Fibroblast of upper back skin (primary cell): ENCODE data around the gene SEC61B.
A peak's percentile ranks its signal among the peaks of the same experiment; 100 is the strongest.
"Not testable (repeated sequence)": the region's sequence is repeated elsewhere in the genome, so short reads cannot be mapped to it uniquely, and the experiment has no call there.

Source experiments
- DNase-seq: peaks from one replicate; pipeline ENCODE4 v3.0.0-alpha.2; 2013

The SEC61B gene

DNA sequence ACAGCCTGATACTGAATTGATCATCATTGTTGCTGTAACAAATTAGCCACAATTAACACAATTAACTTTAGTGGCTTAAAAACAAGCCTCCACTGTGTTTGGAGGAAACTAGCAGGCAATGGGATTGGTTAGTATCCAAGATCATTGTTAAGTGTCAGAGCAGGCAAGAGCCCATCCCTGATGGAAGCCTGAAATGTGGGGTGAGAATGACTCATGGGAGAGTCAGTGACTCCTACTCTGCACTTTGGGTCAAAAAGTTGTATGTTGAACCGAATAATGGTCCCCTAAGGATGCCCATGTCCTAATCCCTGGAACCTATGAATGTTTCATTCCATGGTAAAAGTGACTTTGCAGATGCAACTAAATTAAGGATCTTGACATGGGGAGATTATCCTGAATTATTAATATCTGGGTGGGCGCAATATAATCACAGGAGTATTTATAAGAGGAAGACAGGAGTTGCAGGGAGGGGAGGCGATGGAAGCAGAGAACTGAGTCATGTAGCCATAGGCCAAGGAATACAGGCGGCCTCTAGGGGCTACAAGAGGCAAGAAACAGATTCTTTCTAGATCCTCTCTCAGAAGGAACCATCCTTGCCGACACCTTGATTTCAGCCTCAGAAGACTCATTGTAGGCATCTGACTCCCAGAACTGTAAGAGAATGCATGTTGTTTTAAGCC lies 29.2 kb upstream of the SEC61B start:
- peak; percentile 21 for DNase-seq

DNA sequence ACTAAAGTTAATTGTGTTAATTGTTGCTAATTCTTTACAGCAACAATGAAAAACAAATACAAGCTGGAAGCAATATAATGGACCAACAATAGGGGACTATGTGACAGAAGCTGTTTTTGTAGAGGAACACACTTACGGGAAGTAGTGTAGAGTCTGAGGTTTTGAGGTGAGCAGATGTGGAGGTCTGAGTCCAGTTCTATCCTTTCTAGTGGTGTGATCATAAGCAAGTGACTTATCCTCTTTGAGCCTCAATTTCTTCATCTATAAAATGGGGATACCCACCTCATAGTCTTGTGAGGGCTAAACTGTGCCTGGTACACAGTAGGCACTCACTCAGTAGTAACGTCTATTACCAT lies 28.6 kb upstream of the SEC61B start:
- no peak for DNase-seq

DNA sequence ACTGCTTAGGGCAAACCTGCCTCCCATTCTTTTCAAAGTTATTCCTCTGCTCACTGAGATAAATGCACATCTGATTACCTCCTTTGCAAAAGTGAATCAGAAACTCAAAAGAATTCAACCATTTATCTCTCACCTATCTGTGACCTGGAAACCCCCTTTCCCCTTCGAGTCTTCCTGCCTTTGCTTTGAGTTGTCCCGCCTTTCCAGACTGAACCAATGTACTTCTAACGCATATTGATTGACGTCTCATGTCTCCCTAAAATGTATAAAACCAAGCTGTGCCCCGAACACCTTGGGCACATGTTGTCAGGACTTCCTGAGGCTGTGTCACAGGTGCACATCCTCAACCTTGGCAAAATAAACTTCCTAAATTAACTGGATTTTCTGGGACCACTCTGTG lies 25.6 kb upstream of the SEC61B start:
- DNase-seq, result not testable (repeated sequence)

DNA sequence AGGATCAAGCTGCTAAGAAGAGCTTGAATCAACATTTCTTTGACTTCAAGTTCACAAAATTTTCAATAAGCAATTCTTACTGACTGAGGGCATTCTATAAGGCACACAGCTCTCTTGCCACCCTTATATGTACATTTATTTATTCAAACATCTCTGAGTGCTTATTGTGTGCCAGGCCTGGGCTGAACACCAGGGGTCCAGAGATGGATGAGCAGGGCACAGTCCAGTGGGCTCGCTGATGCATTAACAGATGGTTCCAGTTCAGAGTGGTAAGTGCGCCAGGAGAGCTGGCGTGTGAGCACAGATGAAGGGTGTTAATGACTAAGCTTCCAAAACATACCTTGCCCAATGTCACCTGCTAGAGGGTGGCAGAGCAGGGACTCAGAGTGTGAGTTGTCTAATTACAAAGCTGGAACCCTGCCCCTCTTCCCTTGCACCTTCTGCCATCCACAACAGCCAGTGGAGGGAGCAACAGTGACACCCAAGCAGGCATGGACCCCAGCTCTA lies 24.9 kb upstream of the SEC61B start:
- no peak for DNase-seq

DNA sequence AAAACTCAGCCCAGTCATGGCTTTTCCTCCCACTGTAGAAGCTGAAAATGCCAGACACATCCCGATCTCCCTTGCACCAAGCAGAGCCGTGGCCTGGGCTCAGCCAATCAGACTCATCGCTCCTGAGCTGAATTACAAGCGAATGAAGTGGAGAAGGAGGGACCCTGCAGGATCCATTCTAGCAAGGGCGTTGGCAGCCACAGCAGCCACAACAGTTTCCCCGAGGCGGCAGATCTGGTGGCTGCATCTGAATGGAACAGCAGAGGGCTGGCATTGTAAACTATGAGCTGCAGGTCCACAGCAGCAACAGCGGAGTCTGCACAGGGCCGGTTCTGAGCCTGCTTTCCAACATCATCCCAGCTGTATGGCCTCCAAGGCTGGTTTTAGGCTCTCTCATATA lies 24.1 kb upstream of the SEC61B start:
- DNase-seq, result no peak

DNA sequence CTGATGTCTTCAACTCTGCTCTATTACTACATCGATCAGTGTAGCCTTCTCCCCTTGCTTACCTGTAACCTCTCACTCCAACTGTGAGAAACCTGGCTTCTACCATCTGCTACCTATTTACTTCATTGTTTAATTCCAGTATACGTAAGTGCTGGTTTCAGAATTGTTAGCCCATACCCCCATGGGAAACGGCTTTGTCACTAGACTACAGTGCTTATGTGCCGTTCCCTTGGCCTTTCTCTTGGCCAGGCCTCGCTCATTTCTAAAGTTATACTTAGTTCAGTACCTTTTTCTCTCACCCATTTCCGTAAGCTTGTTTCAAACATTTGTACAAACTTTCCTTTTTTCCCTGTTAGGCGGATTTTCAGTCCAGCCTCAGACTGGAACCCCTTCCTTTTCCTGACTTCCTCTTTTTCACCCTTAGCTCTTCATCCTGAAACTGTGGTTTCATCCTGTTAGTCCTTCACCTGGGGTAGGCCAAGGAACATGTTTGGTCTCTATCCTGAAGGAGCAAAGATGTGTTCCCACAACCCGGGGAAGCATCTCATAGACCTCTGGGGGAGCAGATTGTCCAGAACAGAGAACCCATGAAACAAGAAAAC lies 22.0 kb upstream of the SEC61B start:
- no peak for DNase-seq

DNA sequence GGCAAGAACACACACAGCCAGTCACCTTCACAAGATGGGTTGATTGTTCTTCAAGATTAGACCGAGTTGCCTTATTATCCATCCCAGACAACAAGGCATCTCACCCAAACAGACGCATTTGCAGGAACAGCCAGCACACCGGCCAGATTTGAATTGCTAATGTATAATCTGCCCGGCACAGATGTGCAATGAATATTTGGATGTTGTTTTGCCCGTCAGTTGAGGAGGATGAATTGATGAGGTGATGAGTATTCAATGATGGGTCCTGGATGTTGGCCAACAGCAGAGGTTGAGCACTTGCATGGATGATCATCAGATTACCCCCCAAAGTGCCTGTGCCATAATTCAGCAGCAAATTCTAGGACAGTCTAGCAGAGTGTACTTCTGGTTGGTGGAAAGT lies 20.5 kb upstream of the SEC61B start:
- no peak for DNase-seq

DNA sequence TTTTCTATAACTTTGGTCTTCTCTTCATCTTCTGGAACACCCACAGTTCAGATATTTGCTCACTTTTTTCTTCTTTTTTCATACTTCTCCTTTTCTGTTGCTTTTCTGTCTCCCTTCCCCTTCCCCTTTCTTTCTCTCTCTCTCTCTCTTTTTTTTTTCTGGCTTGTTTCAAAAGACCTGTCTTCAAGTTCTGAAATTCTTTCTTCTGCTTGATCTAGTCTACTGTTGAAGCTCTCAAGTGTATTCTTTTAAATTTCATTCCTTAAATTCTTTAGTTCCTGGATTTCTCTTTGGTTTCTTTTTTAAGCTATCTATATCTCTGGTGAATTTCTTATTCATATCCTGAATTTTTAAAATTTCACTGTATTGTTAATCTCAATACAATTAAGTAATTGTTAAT lies 11.5 kb upstream of the SEC61B start:
- DNase-seq, result no peak

DNA sequence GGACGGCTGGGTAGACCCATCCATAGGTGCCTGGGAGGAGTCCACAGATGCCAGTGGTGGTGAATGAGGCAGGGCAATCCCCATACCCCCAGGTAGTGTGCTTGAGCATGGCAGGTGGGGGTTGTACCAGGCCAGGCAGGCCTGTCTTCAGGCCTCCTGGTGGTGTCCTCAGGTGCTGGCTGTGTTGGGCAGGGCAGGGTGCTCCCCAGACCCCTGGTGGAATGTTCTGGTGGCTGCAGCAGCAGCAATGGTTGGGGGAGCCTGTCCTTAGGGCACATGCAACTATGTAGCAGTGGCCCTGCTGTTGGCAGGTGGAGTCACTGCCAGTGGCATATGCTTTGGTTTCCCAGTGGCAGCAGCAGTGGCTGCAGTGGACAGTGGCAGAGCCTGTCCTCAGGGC lies 10.3 kb upstream of the SEC61B start:
- no peak for DNase-seq

DNA sequence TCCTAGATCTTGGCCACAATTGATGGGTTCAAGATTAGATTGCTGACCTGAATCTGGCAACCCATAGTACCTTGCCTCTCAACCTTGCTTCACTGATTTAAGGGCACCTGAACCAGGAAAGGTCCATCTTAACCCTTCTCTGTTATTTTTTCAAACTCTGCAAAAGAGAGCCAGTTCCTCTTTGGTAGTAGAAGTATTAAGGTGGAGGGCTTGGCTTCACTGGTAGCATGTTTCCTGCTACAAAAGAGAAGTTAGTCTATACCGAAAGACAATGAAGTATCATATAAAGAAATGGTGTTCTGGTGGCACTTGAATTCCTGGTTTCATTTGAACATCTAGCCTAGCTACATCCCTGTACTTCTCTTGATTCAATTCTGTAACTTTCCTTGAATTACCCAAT lies 8.9 kb upstream of the SEC61B start:
- no peak for DNase-seq

DNA sequence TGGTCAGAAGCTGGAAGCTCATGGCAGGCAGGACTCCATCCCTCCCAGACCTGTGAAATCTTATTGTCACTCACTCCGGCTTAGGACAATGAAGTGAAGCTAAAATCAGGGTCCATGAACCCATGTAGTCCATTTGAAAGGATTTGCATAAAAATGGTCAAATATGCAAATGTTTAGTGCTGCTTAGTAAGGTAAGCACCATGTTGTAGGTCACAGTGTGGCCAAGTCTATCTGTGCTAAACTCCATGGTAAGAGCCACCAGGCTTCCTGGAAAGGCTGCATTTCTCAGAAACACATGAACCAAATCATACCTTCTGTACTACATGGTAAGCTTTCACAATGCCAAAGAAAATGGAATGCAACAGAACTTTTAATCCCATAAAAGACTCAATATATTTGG lies 6.0 kb upstream of the SEC61B start:
- no peak for DNase-seq

DNA sequence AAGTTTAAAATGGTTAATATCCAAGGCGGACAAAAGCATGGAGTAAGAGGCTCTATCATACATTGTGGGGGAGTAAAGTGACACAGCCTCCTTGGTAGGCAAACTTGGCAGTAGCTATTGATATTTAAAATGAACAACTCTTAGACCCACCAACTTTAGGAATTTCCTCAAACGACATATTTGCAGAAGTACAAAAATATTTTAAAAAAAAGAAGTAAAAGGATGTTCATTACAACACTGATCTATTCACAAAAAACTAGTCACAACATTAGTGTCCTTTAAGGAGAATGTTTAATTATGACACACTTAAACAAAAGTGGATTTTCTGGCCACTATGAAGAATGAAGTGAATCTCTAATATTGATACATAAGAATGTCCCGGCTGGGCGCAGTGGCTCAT lies 2.1 kb upstream of the SEC61B start:
- DNase-seq, result no peak

DNA sequence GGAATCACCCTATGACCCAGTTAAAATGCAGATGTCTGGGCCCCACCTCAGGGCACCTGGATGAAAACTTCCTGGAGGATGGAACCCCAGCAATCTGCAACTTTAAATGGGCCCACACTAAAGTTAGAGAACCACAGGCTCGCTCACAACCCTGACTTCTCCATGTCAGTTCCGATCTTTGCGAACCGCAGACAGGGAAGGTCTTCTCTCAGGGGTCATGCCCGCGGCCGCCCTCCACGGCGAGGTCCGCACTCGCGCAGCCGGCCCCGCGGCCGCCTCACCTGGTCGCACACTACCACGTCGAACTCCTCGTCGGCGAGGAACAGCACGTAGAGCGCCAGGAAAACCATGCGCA lies 839 bp upstream of the SEC61B start:
- DNase-seq, result no peak

DNA sequence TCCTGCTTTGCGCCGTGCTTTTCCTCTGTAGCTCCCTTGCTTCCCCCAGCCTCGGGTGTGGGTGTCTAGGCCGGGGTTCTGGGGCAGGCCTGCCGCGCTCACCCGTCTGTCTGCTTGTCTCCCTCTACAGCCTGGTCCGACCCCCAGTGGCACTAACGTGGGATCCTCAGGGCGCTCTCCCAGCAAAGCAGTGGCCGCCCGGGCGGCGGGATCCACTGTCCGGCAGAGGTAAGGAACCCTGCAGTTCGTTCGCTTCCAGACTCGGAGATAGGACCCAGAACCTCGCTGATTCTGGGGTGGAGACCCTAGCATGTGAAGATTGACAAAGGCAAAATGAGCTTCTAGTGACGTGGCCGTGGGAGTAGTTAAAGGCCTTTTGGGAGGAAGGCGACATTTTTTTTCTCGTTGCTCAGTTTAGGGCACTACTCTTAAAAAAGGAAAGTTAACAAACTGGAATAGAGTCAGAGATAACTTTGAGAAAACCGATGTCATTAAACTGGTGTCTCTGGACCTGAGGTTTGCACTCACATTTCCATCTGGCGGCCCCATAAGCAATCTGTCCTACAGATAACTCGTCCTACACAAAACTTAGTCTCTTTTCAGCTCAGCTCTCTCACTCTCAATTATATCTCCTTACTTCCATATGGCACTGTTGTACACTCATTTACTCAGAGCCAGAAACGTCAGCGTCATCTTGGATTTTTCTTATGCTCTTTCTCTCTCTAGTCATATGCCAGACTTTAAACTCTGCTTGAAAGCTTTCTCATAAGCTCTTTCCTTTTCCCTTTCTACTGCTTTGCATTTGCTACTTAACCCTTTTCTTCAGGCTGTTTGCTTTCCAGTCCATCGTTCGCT lies 561 bp downstream of the SEC61B start:
- DNase-seq, result peak; percentile 10

DNA sequence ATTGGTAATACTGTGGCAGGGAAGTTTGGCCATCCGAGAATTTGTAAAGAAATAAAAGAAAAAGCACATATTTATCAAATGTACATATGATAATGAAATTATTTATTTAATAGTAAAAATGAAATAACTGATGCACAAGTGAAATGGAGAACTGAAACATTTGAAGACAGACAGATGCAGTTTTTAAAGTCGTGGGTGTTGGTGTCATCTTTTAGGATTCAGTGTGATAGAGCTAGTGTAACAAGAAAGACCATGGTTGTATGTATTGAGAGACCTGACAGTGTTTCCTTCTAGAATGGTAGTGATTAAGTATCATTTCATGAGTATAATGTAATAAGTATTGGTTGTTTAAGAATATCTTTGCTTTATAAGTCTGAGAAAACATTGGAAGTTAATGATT lies 2.4 kb downstream of the SEC61B start:
- DNase-seq, result no peak

DNA sequence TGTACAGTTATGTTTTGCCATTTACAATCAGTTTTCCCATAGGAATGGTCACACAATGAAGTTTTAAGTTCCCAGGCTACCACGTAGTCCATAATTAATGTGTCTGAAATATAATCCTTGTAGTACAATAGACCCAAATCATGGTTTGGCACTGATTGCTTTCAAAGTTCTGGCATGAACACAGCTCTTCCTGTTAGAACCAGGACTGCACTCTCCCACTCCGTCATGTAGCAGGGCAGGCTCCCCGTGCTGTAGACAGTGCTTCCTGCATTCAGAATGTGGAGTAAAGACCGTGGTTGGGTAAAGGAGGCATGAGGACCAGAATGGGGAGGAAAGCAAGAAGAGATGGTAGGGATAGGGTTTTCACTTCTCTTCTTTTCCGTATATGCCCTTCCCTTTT lies 4.0 kb downstream of the SEC61B start:
- DNase-seq, result no peak

DNA sequence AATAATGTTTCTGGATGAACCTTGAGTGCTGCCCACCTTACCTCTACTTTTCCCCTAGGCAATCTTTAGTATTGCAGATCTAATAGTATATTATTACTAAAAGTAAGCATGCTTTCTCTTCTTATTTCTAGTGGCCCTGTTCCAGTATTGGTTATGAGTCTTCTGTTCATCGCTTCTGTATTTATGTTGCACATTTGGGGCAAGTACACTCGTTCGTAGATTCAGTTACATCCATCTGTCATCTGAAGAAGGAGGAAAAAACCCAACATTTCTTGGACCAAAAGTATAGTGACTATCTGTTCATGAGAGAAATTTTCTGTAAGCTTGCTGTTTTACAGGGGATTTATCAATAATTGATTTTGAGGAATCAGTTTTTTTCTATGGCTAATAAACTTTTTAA lies 8.1 kb downstream of the SEC61B start:
- no peak for DNase-seq

DNA sequence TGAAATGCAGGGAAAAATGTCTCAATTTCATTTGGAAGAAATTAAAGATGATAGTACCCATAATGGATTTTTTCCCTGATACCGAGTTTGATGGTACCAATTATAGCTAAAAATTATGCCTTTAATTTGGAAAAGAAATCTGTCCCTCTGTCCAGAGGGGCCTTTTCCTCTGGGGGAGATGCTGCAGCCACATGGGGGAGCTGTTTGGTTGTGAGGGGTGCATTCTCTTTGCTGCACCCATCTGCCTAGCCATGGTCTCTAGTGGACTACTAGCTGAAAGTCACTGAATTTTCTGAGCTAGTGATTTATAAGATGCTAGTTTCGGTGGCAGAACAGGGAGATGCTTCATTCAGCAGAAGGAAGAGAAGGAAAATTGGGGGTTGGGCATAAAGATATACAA lies 9.6 kb downstream of the SEC61B start:
- DNase-seq, result no peak

DNA sequence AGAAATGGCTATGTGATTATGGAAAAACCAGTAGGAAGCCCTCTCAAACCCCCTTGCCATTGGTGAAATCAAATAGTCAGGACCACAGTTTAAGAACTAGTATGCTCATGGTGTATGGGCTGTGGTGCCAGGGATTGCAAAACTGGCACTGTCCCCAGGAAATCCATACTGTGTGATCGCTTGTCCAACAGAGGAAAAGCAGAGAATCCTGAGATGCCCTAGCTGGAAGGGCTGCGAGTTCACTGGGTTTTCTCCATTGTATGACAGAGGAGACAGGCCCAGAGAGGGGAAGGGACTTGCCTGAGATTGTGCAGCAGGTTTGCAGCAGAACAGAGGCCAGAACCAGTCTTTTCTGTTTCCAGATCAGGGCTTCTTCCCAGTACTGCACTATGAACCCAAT lies 12.5 kb downstream of the SEC61B start:
- DNase-seq, result no peak

DNA sequence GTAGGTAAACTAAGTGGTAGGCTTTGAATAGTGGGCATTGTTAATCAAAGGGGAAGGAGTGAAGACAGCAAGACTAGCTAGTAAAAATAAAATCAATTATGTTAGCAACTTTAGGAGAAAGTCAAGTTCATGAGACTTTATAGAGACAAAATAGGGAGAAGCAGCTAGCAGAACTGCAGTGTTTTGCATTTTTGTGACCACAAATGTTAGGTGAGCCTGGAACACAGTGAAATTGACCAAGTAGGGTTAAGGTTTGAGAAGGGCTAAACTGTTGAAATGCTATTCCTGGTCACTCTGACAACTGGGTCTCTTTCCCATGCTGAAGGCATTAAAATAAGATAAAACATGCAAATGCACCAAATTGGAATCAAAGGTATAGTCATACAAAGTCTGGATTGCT lies 13.0 kb downstream of the SEC61B start:
- no peak for DNase-seq

DNA sequence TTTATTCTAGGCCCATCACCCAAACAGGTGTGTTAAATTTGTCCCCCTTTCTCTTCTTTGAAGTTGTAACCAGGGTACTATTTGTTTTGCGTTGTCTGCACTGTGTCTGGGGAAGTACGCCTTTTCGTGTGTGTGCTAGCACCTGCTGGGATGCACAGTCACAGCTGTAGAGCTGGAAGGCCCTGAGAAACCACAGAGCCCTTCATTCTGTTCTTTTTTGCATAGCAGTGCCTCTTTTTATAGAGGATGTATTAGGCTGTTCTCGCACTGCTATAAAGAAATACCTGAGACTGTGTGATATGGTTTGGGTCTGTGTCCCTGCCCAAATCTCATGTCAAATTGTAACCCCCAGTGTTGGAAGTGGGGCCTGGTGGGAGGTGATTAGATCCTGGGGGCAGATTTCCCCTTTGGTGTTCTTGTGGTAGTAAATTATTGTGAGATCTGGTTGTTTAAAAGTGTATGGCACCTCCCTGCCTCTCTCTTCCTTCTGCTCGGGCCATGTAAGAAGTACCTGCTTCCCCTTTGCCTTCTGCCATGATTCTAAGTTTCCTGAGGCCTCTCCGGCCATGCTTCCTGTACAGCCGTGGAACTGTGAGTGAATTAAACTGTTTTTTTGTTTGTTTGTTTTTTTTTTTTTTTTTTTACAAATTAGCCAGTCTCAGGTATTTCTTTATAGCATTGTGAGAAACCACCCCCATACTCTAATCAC lies 14.0 kb downstream of the SEC61B start:
- DNase-seq, result no peak

DNA sequence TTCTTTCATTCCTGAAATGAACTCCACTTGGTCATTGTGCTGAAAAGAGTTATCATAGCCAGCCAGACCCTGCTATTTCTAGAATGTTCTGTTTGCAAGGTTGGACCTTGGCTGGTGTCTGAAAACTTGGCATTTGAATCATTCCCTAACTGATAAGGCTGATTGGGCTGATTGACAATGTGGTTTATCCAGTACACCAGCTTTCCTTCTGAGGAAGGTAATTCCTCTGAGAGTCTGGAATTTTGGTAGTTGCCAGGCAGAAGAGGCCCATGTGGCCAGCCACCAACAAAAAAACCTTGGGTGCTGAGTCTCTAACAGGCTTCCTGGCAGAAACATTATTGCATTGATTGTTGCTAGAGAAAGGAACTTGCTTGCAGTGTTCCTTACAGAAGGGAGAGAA lies 15.3 kb downstream of the SEC61B start:
- DNase-seq, result no peak

DNA sequence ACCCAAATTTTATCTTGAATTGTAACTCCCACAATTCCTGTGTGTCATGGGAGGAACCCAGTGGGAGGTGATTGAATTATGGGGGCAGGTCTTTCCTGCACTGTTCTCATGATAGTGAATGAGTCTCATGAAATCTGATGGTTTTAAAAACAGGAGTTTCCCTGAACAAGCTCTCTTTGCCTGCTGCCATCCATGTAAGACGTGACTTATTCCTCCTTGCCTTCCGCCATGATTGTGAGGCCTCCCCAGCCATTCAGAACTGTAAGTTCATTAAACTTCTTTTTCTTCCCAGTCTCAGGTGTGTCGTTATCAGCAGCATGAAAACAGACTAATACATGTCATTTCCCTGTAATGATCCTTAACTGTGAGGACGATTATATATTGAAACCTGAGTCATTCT lies 15.8 kb downstream of the SEC61B start:
- DNase-seq, result not testable (repeated sequence)

DNA sequence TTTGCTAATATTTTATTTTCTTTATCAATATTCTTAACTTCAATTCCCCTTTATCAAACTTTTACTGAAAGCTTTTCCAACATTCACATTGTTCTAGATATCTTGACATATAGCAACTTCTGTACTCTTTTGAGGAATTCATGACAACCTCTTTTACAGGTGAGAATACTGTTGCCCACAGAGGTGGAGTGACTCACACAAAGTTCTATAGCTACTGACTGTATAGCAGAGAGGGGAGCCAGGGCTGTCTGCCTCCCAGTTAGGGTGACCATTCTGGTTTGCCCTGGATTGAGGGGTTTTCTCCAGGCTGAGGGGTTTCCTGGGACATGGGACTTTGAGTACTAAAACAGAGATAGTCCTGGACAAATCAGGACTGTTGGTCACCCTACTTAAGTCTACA lies 16.2 kb downstream of the SEC61B start:
- no peak for DNase-seq
